Measurements from ENCODE around the gene KANSL1. TPM values are rescaled to one million over a fixed set of nuclear protein-coding genes. Genes with fewer than 3 reads are reported as not detected.

Gene KANSL1
- total RNA-seq, 1 experiment from 2014 or later: 55.5 TPM

- no peak overlapping the region for H3K27ac ChIP-seq (ENCODE audit: low read length)
- ATAC-seq: no peak
- ChIA-PET POLR2A (no interaction called here), CTCF (no interaction called here)
- DNase-seq (ENCODE audit: low read depth, low spot score): no peak
- intact Hi-C loops (cut with micrococcal nuclease; ENCODE audit: unreplicated experiment) (no loop called here), in situ Hi-C loops (cut with HindIII; ENCODE audit: low pct_unique_long_range_greater_than_20kb, low sequenced_read_pairs) (no loop called here)
- no peaks in the 10 kb centered on the region for H3K4me1 ChIP-seq (ENCODE audit: control insufficient read depth, insufficient read depth, low read length)
- TF ChIP-seq TCF7L2 (IDR thresholded peaks at IDR 0.05; ENCODE audit: low read depth, low read length): no peak
- TF ChIP-seq REST (IDR thresholded peaks at IDR 0.05; ENCODE audit: insufficient read depth in 1 of 2, low read depth in 2 of 2, low read length in 1 of 2): no peak
- TF ChIP-seq CTCF (IDR thresholded peaks at IDR 0.05): no peak
- no peak for TF ChIP-seq SIN3A (IDR thresholded peaks at IDR 0.05; ENCODE audit: borderline replicate concordance, insufficient read depth, low read depth, low read length)
- no peak for TF ChIP-seq POLR2AphosphoS5 (IDR thresholded peaks at IDR 0.05; ENCODE audit: low read depth, low read length)
- BruUV-seq (replicated peaks): no TSS peak
- no peaks in the 10 kb centered on the region; the same call in none of the 2 replicates for H3K36me3 ChIP-seq (ENCODE audit: control insufficient read depth, insufficient read depth, low read length)
- H3K27me3 ChIP-seq (ENCODE audit: control insufficient read depth, insufficient read depth, low read length): no peaks in the 10 kb centered on the region
- H3K4me3 ChIP-seq (ENCODE audit: low read depth in 2 of 2, low read length in 2 of 2): no peak overlapping the region
- no peaks in the 10 kb centered on the region for H3K9me3 ChIP-seq (ENCODE audit: control insufficient read depth, insufficient read depth, low read depth, low read length)
These were observed 132.8 kb downstream of the KANSL1 start for GRCh38 chr17:46060461-46060860.

GRCh38 chr17:46059486-46059885 lies 133.7 kb downstream of the KANSL1 start:
- no peak for TF ChIP-seq POLR2AphosphoS5 (IDR thresholded peaks at IDR 0.05; ENCODE audit: low read depth, low read length)
- no peak for TF ChIP-seq SIN3A (IDR thresholded peaks at IDR 0.05; ENCODE audit: borderline replicate concordance, insufficient read depth, low read depth, low read length)
- TF ChIP-seq TCF7L2 (IDR thresholded peaks at IDR 0.05; ENCODE audit: low read depth, low read length): no peak
- TF ChIP-seq REST (IDR thresholded peaks at IDR 0.05; ENCODE audit: insufficient read depth in 1 of 2, low read depth in 2 of 2, low read length in 1 of 2): no peak
- Histone ChIP-seq H3K9me3 (ENCODE audit: control insufficient read depth, insufficient read depth, low read depth, low read length) (no peaks in the 10 kb centered on the region), H3K27me3 (ENCODE audit: control insufficient read depth, insufficient read depth, low read length) (no peaks in the 10 kb centered on the region), H3K4me3 (ENCODE audit: low read depth in 2 of 2, low read length in 2 of 2) (no peak overlapping the region), H3K27ac (ENCODE audit: low read length) (no peak overlapping the region), H3K4me1 (ENCODE audit: control insufficient read depth, insufficient read depth, low read length) (no peaks in the 10 kb centered on the region), H3K36me3 (ENCODE audit: control insufficient read depth, insufficient read depth, low read length) (no peaks in the 10 kb centered on the region; the same call in none of the 2 replicates)
- ATAC-seq (no peak), DNase-seq (ENCODE audit: low read depth, low spot score) (no peak)
- CTCF ChIA-PET: interaction anchor here (0.7 kb wide), 1 partner anchor 71 kb away, joined by 3 read pairs; no protein-coding TSS in a partner anchor
- no TSS peak for BruUV-seq (replicated peaks)
- in situ Hi-C loops (cut with HindIII; ENCODE audit: low pct_unique_long_range_greater_than_20kb, low sequenced_read_pairs) (no loop called here), intact Hi-C loops (cut with micrococcal nuclease; ENCODE audit: unreplicated experiment) (no loop called here)
- POLR2A ChIA-PET: no interaction called here
